GM18517 (cell line): Measurements from ENCODE around the gene PRTG.
"Not testable (repeated sequence)": the region's sequence is repeated elsewhere in the genome, so short reads cannot be mapped to it uniquely, and the experiment has no call there.

Source experiments
- ATAC-seq: cut with Tn5 transposase; IDR thresholded peaks from one replicate; pipeline ENCODE4 v1.9.1; 2021; ENCODE audit warnings: mild to moderate bottlenecking, moderate library complexity; ENCODE audit not compliant: unreplicated experiment

The PRTG gene

GRCh38 chr15:55743729-55744655 lies 1.0 kb upstream of the PRTG start:
- no peak for ATAC-seq

- ATAC-seq, result no peak
Measured at GRCh38 chr15:55742498-55742926, 440 bp downstream of the PRTG start.

GRCh38 chr15:55741833-55742497 lies 987 bp downstream of the PRTG start:
- ATAC-seq, result no peak

- ATAC-seq, result no peak
Measured at GRCh38 chr15:55740981-55741832, 1.7 kb downstream of the PRTG start.

- ATAC-seq, result no peak
Measured at GRCh38 chr15:55740359-55740878, 2.5 kb downstream of the PRTG start.

DNA sequence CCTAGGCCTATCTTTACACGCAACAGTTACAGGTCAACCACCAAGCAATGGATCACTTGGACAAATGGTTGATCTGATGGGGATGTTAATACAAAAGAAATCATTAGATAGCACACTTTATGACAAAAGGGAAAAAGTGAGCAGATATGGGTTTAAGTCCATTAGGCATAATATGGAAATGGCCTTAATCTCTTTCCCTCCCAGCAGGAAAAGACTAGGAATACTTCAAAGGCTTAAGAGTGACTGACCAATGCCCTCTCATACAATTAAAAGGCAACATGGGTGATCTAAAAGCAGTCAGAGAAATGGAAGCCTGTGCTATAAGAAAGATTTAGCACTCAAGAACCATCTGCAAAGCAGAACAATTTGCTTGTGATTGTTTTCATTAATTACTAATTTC lies 3.3 kb downstream of the PRTG start:
- ATAC-seq, result no peak

GRCh38 chr15:55738715-55739114 lies 4.2 kb downstream of the PRTG start:
- ATAC-seq, result no peak

DNA sequence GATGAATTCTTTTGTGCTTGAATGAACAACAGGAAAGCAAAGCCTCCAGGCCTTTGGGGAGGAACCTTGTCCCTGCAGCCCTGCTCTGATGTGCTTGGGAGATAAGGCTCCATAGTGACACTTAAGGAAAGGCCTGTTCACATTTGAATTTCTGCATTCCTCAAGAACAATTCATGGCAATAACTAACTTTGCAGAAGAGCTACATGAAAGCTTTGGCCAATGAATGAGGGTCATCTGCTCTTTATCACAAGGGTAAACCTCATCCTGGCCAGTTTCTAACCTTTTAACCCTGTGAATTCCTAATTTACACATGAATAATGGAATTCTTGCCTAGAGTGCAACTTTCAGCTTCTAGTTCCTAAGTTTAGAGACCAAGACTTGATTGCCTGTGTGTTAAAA lies 5.6 kb downstream of the PRTG start:
- ATAC-seq, result no peak

DNA sequence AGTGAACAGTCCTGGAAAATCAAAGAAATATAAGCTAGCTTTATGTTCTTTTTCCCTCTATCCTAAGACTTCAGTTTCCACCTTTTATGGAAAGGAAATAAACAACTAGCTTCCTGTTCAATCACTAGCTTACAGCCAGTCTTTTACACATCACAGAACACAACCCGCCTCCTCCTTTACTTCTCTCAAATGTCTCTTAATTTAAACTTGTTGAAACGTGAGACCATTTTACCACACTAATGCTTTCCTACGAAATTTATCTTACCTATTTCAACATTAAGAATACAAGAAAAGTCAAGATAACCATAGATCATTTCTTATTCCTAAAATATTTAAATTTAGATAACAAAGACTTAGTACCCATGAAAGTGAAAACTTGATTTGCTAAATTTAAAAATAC lies 6.2 kb downstream of the PRTG start:
- no peak for ATAC-seq

GRCh38 chr15:55734641-55735040 lies 8.3 kb downstream of the PRTG start:
- no peak for ATAC-seq

DNA sequence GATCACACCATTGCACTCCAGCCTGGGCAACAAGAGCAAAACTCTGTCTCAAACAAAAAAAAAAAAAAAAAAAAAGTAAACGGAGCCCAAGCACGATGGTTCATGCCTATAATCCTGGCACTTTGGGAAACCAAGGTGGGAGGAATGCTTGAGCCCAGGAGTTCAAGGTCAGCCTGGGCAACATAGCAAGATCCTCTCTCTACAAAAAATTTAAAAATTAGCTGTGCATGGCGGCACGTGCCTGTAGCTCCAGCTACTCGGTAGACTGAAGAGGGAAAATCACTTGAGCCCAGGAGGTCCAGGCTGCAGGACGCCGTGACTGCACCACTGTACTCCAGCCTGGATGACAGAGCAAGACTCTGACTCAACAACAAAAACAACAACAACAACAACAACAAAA lies 9.5 kb downstream of the PRTG start:
- ATAC-seq, result not testable (repeated sequence)

GRCh38 chr15:55721554-55722185 lies 21.3 kb downstream of the PRTG start:
- ATAC-seq, result no peak

GRCh38 chr15:55715355-55716076 lies 27.4 kb downstream of the PRTG start:
- no peak for ATAC-seq

GRCh38 chr15:55714064-55714463 lies 28.9 kb downstream of the PRTG start:
- no peak for ATAC-seq

DNA sequence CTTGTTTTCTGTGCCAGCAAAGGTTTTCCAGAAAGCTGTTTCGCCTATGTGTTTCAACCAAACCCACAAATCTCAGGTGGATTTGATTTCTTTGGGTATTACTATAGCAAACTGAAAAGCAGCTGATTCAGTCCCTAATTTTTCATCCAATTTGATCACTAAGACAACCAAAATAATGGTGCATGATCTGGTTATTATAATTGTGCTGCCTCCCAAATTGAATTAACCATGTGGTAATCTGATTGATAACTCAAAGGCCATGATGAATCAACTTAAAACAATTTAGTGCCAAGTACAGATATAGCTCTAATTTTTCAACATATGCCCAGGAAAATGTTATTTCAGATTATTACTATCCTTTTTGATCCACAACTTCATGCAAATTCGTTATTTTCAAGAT lies 30.6 kb downstream of the PRTG start:
- ATAC-seq, result no peak

DNA sequence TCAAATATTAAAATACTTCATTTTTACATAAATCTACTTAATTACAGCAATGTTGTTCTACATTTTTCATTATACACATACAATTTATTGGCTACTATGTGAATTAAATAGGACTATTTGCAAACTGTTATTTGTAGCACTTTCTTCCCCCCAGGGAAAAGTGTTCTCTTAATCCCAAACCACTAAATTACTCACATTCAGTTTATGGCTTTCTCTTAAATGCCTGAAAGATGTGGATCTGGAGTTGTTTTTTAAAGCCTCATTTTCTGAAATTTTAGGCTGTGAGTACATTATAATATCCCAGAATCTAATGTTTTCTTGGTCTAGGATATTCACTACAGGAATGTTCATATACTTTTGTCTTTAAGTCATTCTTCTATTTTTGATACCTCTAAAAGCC lies 32.7 kb downstream of the PRTG start:
- ATAC-seq, result no peak

GRCh38 chr15:55709458-55709857 lies 33.5 kb downstream of the PRTG start:
- ATAC-seq, result no peak

- ATAC-seq, result no peak
Measured at GRCh38 chr15:55708720-55709119, 34.2 kb downstream of the PRTG start.

GRCh38 chr15:55707951-55708350 lies 35.0 kb downstream of the PRTG start:
- no peak for ATAC-seq

GRCh38 chr15:55707518-55707917 lies 35.4 kb downstream of the PRTG start:
- no peak for ATAC-seq
